GM12891 (cell line): ENCODE results near the gene BCL3.

ENCODE experiments used
- POLR2A ChIP-seq: IDR thresholded peaks from 2 replicates; pipeline ENCODE4 v1.6.1; 2011; ENCODE audit warnings: low read depth, low read length, control low read depth
- POLR2AphosphoS5 ChIP-seq: IDR thresholded peaks from 2 replicates; pipeline ENCODE4 v1.6.1; 2011; ENCODE audit warnings: low read depth, low read length, control low read depth
- POU2F2 ChIP-seq: IDR thresholded peaks from 2 replicates; pipeline ENCODE4 v1.6.1; 2011; ENCODE audit warnings: low read depth, mild to moderate bottlenecking, control low read depth, low read length, moderate library complexity

- no peak for TF ChIP-seq POLR2AphosphoS5
- TF ChIP-seq POLR2A = no peak
- TF ChIP-seq POU2F2 = no peak
Measured at GRCh38 chr19:44785271-44785670, 36.8 kb downstream of the BCL3 start.
